Measurements from ENCODE around the gene TNFSF9.
A peak's percentile ranks its signal among the peaks of the same experiment; 100 is the strongest.
"Not testable (repeated sequence)": the region's sequence is repeated elsewhere in the genome, so short reads cannot be mapped to it uniquely, and the experiment has no call there.

TNFSF9 gene

DNA sequence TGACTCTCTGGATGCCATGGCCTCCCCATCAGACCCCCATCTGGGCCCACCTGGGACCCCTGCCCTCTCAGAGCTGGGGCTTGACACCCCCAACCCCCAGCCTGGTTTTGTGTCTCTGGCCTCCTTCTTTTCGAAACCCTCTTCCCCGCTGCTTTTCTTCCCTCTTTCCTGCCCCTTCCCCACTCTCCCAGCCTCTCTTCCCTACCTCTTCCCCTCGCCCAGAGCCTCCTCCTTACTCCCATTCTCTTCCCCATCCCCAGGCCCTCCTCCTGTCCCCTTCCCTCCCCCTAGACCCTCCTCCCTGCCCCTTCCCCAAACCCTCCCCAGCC is 2.1 kb downstream of the TNFSF9 start:
- DNase-seq, result no peak

DNA sequence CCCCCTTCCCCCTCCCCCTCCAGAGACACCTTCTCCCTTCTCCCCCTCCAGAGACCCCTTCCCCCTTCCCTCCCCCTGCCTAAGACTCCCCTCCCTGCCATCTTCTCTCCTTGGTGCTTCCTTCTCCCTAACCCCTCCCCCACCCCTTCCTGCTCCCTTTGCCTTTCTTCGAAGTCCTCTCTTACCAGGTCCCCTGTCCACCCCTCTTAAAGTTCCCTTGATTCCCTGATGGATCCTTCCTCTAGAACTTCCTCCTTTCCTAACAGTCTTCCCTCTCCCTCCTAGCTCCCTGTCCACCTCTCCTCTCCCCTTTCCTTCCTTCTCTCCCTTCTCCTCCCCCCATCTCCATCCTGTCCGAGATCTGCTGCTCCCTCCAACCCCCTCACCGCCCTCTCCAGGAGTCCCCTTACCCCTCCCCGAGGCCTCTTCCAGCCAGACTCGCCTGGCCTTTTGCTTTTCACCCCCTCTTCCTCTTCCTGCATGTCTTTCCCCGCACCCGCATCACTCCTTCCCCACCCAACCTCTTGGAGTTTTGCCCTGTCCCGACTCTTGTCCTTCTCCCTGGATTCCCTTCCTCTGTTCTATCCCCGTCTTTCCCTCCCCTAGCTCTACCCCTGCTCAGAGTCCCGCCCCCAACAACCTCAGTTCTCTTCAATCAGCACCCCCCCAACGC is 3.1 kb downstream of the TNFSF9 start:
- DNase-seq, result no peak

DNA sequence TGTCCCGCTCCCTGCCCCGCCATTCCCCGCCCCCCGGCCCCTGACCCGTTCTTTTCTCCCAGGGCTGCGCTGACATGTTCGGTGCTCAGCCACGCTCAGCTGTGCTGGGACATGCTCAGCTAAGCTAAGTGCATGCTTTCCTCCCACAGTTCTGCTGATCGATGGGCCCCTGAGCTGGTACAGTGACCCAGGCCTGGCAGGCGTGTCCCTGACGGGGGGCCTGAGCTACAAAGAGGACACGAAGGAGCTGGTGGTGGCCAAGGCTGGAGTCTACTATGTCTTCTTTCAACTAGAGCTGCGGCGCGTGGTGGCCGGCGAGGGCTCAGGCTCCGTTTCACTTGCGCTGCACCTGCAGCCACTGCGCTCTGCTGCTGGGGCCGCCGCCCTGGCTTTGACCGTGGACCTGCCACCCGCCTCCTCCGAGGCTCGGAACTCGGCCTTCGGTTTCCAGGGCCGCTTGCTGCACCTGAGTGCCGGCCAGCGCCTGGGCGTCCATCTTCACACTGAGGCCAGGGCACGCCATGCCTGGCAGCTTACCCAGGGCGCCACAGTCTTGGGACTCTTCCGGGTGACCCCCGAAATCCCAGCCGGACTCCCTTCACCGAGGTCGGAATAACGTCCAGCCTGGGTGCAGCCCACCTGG is 3.7 kb downstream of the TNFSF9 start:
- no peak for DNase-seq

DNA sequence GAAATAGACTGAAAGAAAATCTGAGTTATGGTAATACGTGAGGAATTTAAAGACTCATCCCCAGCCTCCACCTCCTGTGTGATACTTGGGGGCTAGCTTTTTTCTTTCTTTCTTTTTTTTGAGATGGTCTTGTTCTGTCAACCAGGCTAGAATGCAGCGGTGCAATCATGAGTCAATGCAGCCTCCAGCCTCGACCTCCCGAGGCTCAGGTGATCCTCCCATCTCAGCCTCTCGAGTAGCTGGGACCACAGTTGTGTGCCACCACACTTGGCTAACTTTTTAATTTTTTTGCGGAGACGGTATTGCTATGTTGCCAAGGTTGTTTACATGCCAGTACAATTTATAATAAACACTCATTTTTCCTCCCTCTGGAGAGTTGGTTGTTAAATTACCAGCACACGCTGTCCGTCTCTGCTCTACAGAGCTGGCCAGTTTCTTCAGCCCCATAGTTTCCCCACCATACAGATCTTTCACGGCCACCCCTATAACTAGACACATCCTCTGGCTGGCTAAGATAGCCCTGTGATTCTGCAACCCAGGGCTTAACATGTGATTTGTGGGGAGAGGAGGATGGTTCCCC is 4.8 kb downstream of the TNFSF9 start:
- no peak for DNase-seq

DNA sequence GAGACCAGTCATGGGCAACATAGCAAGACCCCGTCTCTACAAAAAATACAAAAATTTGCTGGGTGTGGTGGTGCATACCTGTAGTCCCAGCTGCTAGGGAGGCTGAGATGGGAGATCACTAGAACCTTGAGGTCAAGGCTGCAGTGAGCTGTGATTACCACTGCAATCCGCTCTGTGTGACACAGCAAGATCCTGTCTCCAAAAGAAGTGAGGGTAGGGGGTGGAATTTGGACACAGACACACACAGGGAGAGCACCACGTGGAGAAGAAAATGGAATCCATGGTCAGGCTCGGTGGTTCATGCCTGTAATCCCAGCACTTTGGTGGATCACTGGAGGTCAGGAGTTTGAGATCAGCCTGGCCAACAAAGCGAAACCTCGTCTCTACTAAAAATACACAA is 8.7 kb downstream of the TNFSF9 start:
- no peak for DNase-seq

DNA sequence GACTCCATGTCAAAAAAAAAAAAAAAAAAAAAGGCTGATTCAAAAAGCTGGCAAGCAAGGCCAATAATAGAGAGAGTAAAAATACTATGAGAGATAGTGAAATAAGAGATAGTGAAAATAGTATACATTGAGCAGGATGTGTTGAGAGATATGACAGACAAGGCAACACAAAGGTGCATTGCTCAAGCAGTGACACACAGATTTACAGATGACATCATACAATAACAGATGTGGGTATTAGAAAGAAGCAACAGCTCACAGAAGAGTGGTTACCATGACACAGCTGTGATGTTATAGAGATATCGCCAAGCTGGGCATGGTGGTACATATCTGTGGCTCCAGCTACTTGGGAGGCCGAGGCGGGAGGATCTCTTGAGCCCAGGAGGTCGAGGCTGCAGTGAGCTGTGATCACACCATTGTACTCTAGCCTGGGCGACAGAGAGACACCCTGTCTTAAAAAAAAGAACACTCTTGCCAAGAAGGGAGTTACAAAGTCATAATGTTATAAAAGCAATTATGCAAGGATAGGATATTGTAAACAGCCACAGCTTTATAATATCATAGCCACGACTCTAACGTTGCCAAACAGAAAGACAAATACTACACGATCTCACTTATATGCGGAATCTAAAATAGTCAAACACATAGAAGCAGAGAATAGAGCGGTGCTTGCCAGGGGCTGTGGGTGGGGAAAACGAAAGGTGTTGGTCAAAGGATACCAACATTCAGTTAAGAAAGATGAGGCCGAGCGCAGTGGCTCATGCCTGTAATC is 10.3 kb downstream of the TNFSF9 start:
- no peak for DNase-seq

DNA sequence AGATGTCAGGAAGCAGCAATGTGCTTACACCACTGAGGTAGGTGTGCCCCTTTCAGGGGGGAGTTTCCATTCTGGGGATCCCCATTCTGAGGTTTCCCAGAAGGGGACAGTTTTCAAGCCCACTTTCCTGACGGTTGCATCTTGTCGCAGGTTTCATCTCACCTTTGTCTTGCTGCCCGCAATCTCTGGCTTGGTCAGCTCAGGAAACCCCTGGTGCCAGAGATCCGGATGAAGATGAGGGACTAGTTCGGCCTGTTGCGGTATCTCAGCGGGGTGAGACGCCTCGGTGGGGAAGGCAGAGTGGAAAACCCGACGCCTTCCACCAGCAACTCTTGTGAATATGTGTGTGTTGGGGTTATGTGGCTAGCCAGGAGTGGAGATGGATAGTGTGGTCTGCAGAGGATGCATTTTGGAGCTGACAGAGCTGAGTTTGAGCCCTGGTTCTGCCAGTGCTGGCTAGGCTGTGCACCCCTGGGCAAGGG is 13.1 kb downstream of the TNFSF9 start:
- no peak for DNase-seq

DNA sequence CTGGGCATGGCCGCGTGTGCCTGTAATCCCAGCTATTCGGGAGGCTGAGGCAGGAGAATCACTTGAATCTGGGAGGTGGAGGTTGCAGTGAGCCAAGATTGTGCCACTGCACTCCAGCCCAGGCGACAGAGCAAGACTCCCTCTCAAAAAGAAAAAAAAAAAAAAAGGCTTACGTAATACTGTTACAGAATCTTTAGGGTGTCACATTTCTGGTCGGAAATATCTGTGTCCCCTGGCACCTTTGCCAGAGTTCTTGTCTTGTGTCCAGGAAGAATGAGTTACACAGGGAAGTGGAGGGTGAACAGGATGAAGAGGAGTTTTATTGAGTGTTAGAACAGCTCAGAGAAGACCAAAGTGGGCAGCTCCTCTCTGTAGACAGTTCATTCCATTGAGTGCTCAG is 19.9 kb downstream of the TNFSF9 start:
- not testable (repeated sequence) for DNase-seq

DNA sequence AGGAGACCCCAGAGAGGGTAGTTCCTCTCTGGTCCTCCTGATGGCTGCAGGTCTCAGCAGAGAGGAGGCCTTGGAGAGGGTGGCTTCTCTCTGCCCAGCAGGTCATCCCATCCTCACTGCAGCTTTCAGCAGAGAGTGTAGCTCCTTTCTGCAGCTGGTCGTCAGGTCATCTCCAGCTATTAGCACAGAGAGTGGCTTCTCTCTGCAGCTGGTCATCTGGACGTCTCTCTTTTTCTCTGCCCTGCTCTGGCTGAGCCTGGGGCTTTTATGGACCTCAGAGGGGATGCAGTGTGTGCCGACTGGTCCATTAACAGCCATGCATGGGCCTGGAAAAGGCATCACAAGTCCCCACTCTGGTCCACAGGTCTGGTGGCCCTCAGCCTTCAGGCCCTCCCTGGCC is 20.3 kb downstream of the TNFSF9 start:
- no peak for DNase-seq

DNA sequence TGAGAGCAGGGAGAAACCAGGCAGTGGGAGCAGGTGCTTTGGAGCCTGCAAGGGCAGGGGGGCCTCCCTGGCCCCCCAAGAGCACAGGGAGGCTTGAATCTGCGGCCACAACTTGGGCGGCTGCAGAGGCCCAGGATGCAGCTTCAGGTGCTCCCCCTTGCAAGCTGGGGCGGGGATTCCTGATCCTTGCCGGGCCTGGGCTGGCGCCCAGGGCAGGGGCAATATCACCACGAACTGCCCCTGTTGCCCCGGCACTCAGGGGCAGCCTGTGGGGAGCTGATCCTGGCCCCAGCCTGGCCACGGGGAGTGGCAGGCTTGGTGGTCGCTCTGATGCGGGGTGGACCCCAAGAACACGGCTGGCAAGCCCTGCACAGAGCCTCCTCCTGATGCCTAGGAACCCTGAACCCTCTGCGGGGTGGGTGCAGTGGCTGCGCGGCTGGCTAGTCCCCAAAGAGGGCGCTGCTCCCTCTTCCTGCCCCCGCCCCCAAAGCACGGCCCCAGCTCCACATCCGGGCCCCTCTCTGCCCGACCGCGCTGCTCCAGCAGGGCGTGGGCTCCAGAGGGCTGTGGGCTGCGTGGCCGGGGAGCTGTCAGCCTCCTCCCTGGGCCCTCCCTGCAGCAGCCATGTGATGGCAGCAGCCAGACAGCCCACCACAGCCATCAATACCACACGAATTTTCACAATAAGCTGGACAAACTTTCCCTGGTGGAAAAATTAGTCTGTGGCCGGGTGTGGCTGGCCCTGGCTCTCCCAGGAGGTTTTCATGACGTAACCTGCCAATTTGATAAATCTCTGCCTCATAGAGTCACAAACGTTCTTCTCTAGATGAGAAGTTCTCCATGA is 21.0 kb downstream of the TNFSF9 start:
- peak; percentile 24 for DNase-seq

DNA sequence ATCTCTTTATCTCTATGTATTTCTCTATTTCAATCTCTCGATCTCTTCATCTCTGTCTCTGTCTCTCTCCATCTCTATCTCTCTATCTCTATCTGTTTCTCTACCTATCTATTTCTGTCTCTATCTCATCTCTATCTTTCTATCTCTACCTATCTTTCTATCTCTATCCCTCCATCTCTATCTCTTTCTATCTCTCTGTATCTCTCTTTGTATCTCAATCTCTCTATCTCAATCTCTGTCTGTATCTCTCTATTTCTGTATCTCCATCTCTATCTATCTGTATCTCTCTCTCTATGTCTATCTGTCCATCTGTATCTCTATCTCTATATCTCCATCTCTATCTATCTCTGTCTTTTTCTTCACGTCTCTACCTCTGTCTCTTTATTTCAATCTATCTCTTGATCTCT is 25.2 kb downstream of the TNFSF9 start:
- no peak for DNase-seq

DNA sequence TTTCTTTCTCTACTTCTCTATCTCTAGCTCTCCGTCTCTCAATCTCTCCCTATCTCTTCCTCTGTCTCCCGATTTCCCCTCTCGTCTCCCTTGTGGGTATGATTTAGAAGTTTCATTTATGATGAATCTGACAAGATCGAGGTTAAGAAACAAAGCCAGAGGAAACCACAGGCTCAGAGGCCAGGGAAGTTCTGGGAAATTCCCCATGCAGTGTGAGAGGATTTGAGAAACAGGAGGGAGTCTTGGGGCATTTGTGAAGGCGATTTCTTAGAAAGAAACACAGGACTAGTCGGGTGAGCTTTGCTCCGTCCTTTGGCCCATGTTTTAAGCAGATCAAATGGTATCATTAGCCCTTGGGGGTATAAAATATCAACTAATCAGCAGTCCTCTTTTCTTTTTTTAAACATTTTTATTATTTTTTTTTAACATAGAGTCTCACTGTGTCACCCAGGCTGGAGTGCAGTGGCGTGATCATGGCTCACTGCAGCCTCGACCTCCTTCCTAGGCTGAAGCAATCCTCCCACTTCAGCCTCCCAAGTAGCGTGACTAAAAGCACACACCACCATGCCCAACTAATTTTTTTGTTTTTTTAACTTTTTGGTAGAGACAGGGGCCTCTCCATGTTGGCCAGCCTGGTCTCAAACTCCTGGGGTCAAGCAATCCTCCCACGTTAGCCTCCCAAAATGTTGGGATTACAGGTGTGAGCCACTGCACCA is 25.8 kb downstream of the TNFSF9 start:
- DNase-seq, result no peak

DNA sequence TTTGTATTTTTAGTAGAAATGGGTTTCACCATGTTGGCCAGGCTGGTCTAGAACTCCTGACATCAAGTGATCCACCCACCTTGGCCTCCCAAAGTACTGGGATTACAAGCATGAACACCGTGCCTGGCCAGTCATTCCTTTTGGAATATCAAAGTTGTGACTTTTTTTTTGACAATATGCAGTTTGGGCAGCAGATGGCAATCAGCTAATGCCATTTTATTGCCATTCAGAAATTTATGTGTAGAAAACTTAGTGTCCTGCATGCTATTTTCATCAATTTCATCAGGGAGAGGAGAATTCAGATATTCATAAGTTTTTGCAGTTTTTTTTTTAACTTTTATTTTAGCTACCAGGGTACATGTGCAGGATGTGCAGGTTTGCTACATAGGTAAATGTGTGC is 31.6 kb downstream of the TNFSF9 start:
- DNase-seq, result not testable (repeated sequence)

DNA sequence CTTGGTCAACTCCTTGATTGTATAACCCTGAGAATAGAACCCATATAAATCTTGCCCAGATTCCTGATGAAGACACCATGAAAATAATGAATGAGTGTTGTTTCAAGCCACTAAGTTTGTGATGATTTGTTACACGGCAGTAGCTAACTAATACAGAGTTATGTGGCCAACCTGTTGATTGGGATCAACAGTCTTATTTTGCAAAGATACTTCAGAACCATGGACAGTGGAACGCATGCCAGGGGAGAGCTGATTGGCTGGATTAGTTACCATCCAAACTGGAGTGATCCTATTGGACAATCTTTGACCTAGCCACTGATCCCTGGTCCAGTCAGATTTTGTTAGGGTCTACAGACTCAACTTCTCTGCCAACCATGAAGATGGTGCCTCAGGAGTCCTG is 33.6 kb downstream of the TNFSF9 start:
- DNase-seq, result no peak

DNA sequence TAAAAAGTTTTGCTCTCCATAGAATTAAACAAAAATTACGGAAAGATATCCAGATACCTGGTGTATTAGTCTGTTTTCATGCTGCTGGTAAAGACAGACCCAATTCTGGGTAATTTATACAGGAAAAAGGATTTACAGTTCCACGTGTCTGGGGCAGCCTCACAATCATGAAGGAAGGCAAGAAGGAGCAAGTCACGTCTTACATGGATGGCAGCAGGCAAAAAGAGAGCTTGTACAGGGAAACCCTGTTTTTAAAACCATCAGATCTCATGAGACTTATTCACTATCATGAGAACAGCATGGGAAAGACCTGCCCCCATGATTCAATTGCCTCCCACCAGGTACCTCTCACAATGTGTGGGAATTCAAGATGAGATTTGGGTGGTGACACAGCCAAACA is 35.9 kb downstream of the TNFSF9 start:
- DNase-seq, result not testable (repeated sequence)

DNA sequence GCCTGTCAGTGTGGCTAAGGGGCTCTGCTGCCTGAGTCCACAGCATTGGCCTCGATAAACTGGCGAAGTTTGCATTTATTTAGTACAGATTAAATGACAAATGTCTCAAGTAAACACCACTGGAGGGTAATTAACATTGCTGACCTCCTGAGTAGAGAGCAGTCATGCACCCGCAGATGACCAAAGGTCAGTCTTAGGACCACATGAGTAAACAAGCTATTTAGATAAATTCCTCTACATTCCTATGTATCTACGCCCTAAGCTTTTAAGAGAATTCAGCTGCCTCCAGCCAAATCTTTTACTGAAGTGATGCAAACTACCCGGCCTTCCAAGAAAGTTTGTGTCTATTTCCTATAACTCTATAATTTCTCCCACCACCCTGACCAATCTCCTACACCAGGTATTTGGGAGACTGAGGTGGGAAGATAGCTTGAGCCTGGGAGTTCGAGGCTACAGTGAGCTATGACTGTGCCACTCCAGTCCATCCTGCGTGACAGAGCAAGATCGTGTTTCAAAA is 37.2 kb downstream of the TNFSF9 start:
- no peak for DNase-seq

DNA sequence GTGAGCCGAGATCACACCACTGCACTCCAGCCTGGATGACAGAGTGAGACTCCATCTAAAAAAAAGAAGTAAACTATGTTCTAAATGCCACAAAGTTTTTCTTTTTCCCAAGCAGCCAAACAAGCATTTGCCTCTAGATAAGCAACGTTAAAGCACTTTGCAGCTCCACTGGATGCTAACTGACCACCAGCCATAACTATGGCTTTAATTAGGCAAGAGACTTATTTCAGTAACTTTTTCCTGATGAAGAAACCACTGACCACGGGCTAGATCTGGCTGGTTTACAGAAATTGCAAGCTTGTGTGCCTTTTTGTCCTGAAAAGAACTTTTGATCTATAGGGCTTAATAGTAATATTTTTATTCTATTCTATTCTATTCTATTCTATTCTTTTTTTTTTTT is 38.0 kb downstream of the TNFSF9 start:
- no peak for DNase-seq

DNA sequence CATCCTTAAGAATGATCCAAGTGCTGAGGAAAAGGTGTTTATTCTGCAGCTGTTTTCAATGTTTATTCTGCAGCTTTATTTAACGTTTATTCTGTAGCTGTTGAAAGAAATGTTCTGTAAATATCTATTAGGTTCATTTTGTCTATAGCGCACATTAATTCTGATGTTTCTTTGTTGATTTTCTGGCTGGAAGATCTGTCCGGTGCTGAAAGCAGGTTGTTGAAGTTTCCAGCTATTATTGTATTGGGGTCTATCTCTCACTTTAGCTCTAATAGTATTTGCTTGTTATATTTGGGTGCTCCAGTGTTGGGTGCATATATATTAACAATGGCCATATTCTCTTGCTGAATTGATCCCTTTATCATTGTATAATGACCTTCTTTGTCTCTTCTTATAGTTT is 39.9 kb downstream of the TNFSF9 start:
- DNase-seq, result no peak

DNA sequence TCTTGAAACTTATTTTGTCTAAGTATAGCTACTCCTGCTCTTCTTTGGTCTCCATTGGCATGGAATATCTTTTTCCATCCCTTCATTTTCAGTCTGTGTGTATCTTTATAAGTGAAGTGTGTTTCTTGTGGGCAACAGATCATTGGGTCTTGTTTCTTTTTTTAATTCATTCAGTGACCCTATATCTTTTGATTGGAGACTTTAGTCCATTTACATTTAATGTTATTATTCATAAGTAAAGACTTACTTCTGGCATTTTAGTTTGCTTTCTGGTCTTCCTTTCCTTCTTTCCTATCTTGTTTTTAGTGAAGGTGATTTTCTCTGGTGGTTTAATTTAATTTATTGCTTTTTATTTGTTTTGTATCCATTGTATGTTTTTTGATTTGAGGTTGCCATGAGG is 40.3 kb downstream of the TNFSF9 start:
- DNase-seq, result no peak

DNA sequence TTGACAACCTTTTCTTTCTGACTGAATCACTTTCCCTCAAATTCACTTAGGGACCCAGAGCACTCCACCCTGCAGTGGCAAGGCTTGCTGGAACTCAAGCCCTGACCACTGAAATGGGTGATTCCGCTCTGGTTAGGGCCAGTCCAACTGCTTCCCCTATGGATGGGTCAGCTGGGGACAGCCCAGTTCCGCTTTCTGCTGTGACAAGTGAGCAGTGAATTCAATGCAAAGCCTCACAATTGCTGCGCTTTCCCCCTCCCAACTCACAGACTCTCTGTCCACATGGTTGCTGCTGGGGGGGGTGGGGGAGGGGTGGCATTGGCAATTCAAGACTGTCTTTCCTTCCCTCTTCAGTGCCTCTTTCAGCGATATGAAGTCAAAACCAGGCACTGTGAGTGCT is 41.4 kb downstream of the TNFSF9 start:
- no peak for DNase-seq

DNA sequence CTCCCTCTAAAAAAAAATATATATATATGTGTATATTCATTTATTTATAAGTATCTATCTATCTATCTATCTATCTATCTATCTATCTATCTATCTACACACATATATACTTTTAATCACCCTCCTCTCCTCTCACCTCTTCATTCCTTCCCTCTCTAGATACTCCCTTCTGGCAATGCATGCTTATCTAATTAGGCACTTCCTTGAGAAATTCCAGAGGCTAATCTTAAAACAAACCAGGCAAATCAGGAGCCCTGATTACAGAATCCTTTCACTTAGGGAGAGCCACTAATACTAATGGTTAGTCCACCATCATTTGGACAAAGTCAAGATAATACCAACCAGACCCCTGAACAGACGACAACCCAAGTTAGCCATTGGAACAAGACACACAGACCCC is 42.5 kb downstream of the TNFSF9 start:
- no peak for DNase-seq

DNA sequence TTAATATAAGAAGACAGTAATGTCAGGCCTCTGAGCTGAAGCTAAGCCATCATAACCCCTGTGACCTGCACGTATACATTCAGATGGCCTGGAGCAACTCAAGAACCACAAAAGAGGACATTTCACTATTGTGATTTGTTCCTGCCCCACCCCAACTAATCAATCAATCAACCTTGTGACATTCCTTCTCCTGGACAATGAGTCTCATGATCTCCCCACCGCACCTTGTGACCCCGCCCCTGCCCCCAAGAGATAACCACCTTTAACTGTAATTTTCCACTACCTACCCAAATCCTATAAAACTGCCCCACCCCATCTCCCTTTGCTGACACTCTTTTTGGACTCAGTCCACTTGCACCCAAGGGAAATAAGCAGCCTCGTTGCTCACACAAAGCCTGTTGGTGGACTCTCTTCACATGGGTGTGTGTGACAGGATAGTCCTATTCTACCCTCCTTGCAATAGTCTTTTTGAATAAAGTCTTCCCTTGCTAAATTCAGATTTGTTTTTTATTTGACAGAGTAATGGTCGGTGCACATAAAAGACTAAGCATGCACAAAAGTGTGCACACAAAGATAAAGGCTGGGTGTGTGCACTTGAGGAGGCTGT is 46.1 kb downstream of the TNFSF9 start:
- DNase-seq, result no peak
